GM12865 (cell line): ENCODE measurements around the gene KNCN.

Experiments used
- DNase-seq: peaks from one replicate; pipeline ENCODE4 v3.0.0; 2010; ENCODE audit warnings: low read depth
- H3K4me3 ChIP-seq: 2 replicates; pipeline ENCODE4 v1.5.1; 2011; ENCODE audit warnings: mild to moderate bottlenecking, low read depth, low read length, control low read depth
- CTCF ChIP-seq: IDR thresholded peaks from 2 replicates; pipeline ENCODE4 v1.5.1; 2011; ENCODE audit warnings: low read length, control low read depth, low read depth, inconsistent platforms; ENCODE audit not compliant: insufficient read depth; ENCODE audit errors: missing control alignments

Gene KNCN

DNA sequence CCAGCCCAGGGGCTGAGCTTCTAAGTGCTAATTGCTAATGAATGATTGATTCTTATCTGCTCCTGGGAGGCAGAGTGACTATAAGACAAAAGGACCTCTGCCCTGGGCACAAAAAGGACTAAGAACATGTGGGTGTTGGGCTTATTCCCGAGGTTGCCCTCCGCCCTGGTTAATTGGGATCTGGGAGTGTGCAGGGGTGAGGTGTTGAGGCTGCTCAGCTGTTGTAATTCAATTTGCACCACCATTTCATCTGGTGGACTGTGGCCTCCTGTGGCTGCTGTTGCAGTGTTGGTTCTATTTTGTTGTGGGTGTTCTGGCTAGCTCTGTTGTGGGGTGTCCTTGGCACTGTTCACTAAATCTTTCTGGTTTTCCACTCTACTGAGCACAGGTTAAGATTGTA lies 13.3 kb downstream of the KNCN start:
- no peak for DNase-seq
- no peak for TF ChIP-seq CTCF
- H3K4me3 ChIP-seq = no peak overlapping the region

GRCh38 chr1:46537651-46538050 lies 13.8 kb downstream of the KNCN start:
- DNase-seq = no peak
- no peak for TF ChIP-seq CTCF
- no peak overlapping the region for H3K4me3 ChIP-seq

GRCh38 chr1:46536527-46536926 lies 14.9 kb downstream of the KNCN start:
- no peak overlapping the region for H3K4me3 ChIP-seq
- no peak for TF ChIP-seq CTCF
- no peak for DNase-seq

DNA sequence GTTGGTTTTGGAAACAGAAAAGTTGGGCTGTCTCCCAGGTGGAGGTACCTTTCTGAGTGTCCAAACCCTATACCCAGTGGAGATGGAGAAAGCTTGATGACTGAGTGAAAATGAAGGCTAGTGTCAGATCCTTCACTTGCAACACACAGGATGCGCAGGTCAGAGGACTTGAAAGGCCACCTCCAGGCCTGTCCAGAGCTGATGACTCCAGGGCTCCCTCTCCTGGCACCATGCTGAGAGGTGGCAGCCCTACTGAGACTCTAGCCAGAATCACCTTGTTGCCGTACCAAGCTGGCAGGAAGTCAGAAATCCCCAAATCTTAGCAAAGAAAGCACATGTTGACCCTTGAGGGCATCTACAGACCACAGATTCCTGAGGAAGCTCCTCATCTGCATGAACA lies 16.4 kb downstream of the KNCN start:
- no peak overlapping the region for H3K4me3 ChIP-seq
- peak; percentile 54 for TF ChIP-seq CTCF
- peak; percentile 50 for DNase-seq

DNA sequence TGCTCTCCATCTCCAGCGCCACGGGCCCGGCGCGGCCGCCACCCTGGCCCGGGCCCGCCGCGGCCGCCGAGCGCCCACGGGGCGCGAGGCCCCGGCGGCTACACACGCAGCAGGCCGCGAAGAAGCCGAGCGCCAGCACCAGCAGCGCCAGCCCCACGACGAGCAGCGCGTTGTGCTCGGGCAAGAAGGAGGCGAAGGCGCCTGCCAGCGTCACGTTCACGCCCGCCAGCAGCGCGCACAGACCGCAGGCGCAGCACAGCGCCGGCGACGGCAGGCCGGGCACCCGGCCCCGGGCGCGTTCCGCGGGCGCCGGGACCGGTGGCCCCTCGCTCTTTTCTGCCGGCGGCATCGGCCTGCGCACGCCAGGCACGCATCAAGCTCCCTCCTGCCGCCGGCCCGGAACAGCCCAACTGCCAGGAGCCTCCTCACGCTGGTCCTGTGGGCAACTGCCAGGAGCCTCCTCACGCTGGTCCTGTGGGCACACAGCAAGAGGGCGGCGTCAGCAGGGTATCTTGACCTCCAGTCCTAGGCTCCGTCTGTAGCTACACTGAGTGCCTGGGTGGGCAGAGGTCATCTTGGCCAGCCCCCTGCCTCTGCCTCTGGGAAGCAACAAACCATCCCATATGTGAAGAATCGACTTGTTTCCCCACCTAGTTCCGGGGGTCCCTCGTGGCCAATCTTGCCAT lies 18.1 kb downstream of the KNCN start:
- no peak for TF ChIP-seq CTCF
- H3K4me3 ChIP-seq = no peak overlapping the region; the same call in 1 of the 2 replicates
- DNase-seq = peak; percentile 33

- no peak overlapping the region; the same call in 1 of the 2 replicates for H3K4me3 ChIP-seq
- peak; percentile 51 for DNase-seq
- TF ChIP-seq CTCF = peak; percentile 59
Observed at GRCh38 chr1:46532498-46533178, 18.8 kb downstream of the KNCN start.
